ENCODE measurements around the gene PPIL4.
"Not testable (repeated sequence)": the region's sequence is repeated elsewhere in the genome, so short reads cannot be mapped to it uniquely, and the experiment has no call there.

PPIL4 gene

DNA sequence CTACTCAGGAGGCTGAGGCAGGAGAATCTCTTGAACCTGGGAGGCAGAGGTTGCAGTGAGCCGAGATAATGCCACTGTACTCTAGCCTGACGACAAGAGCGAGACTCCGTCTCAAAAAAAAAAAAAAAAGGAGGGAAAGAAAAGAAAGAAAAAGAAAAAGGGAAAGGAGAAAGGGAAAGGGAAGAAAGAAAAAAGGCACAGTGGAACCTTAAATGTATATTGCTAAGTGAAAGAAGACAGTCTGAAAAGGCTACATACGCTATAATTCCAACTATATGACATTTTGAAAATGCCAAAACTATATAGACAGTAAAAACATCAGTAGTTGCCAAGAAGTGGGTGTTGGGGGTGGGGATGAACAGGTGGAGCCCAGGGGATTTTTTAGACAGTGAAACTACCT lies 16.2 kb downstream of the PPIL4 start:
- DNase-seq, result no peak

GRCh38 chr6:149515494-149515893 lies 30.3 kb downstream of the PPIL4 start:
- DNase-seq, result no peak

DNA sequence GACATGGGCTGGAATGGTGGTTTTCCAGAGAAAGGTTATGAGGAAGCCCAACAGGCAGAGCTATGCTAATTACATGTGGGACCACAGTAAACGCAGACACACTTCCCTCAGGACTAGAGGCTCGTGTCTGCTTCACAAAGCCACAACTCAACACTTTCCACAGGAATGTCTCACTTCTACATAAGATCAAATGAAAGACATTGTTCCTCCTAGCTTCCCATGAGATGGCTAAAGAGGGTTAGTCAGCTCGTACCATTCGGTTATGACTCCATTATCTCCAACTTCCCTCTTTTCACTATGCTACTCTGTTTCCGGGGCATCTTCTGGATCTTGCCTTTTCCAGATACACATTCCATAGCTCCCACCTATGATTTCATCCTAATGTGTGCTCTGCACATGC lies 31.9 kb downstream of the PPIL4 start:
- no peak for DNase-seq

GRCh38 chr6:149510793-149511512 lies 34.9 kb downstream of the PPIL4 start:
- no peak for DNase-seq

GRCh38 chr6:149508485-149508884 lies 37.4 kb downstream of the PPIL4 start:
- no peak for DNase-seq

DNA sequence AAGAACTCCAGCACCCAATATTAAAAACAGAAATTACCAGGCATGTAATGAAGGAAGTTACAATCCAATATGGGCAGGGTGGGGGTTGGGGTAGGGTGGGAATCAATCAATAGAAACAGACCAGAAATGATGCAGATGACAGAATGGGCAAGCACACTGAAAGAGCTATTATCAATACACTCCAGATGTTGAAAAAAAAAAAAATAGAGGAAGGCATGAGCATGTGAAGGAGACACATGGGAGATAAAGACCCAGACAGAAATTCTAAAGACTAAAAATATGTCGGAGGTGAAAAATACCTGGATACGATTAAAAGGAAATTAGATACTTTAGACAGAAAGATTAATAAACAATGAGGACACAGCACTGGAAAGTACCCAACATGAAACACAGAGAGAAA lies 42.0 kb downstream of the PPIL4 start:
- DNase-seq, result no peak

GRCh38 chr6:149503276-149503675 lies 42.6 kb downstream of the PPIL4 start:
- DNase-seq, result no peak

DNA sequence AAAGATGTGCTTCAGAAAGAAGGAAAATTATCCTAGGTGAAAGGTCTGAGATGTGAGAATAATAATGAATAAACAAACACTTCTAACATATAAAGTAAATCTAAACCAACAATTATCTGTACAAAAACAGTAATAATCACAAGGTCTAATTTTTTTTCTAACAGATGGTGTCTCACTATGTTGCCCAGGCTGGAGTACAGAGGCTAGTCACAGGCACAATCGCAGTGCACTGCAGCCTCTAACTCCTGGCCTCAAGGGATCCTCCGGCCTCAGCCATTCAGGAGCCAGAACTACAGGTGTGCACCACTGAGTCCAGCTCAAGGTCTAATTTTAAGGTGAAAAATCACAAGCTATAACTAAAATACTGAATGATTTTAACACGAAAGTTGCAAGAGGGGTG lies 44.1 kb downstream of the PPIL4 start:
- no peak for DNase-seq

DNA sequence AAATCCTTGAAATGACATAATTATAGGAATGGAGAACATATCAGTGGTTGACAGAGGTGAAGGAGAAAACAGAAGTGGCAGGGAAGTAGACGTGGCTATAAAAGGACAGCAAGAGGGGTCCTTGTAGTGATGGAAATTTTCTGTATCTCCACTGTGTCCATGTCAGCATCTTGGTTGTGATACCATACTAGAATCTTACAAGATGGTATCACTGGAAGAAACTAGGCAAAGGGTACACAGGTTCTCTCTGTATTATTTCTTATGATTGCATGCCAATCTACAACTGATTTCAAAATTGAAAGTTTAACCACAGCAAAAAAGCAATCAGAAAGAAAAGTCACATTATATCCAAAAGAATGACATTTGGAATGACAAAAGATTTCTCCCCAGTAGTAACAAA lies 44.6 kb downstream of the PPIL4 start:
- no peak for DNase-seq

DNA sequence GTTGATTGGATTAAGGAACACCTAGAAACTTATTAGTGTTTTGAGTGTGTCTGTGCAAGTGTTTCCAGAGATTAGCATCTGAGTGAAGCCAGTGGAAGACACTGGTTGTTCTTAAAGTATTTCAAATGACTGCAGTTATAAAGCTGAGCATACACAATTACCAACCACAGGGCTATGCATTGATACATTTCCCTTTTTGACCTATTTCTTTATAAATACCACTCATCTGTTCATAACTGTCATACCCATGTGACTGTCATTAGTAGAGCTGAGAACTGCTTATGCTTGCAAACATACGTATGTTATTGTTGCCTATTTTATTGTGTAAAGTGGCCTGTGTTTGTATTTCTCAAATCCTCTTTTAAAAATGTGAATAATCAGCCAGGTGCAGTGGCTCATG lies 45.7 kb downstream of the PPIL4 start:
- no peak for DNase-seq

DNA sequence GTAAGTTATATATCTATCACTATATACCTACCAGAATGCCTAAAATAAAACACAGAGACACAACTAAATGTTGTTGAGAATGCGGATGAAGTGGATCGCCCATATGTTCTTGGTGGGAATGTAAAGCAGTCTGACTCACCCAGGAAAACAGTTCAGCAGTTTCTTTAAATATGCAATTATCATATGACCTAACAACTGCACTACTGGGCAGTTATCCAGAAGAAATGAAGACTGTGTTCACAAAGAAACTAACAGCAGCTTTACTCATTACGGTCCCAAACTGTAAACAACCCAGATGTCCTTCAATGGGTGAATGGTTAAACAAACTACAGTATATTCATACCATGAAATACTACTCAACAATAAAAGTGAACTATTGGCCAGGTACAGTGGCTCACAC lies 46.8 kb downstream of the PPIL4 start:
- DNase-seq, result no peak

- no peak for DNase-seq
These were observed 48.5 kb downstream of the PPIL4 start for GRCh38 chr6:149497365-149497764.

DNA sequence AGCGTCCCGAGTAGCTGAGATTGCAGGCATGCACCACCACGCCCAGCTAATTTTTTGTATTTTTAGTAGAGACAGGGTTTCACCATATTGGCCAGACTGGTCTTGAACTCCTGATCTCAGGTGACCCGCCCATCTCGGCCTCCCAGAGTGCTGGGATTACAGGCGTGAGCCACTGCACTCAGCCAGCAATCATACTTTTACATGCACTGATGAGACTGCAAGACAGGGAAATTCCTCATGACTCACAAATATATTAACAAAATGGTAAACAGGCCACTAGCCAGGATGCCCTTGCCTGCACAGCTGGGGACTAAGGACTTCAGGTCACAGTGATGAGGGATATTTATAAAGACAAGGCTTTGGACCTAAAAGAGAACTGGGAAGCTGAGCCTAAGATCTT lies 49.2 kb downstream of the PPIL4 start:
- not testable (repeated sequence) for DNase-seq

GRCh38 chr6:149495349-149496016 lies 50.4 kb downstream of the PPIL4 start:
- not testable (repeated sequence) for DNase-seq

DNA sequence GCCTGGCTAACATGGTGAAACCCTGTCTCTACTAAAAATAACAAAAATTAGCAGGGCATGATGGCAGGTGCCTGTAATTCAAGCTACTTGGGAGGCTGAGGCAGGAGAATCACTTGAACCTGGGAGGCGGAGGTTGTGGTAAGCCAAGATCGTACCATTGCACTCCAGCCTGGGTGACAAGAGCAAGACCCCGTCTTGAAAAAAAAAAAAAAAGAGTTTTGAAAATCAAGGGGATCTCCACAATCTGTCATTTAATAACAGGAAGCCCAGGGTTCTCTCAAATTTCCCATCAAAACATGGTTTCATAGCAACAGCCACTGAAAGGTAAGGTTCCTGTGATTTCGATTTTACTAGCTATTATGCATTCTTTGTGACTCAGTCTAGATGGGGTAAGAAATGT lies 51.0 kb downstream of the PPIL4 start:
- not testable (repeated sequence) for DNase-seq

DNA sequence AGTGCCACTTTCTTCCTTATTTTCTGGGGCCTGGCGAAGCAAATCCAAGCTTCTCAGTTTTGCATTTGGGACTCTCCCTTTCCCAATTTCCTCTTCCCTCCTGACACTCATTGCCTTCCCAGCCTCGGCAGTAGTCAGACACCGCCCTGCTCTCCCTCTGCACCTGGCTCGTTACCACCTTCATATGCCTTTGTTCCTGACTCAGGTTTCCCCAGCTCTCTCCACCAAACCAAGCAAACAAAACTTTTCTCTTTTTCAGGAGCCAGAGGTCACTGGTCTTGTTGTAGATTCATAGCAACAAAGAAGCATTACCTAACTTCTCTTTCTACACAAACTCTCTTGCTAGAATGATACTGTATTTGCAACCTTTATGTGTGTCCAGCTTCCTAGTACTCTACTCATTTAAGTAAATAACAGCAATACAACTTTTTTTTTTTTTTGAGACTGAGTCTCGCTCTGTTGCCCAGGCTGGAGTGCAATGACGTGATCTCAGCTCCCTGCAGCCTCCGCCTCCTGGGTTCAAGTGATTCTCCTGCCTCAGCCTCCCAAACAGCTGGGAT lies 52.0 kb downstream of the PPIL4 start:
- no peak for DNase-seq

- no peak for DNase-seq
These were observed 53.0 kb downstream of the PPIL4 start for GRCh38 chr6:149492798-149493343.

DNA sequence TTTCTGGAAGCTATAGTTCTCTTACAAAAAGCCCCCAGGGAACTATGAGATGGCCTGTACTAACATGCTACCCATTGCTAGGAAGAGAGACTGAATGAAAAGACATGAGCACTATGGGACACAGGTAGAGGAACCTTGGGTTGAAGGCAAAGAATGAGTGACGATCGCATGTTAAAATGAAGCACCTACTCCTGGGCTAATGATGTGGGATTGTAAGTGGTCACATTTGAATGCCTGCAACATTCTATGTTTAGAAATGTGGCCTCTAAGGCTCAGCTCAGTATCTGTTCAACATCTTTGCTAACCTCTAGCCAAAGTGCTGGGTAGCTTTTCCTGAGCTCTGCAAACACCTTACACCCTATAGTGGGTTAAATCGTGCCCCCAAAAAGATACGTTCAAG lies 55.9 kb downstream of the PPIL4 start:
- DNase-seq, result no peak

DNA sequence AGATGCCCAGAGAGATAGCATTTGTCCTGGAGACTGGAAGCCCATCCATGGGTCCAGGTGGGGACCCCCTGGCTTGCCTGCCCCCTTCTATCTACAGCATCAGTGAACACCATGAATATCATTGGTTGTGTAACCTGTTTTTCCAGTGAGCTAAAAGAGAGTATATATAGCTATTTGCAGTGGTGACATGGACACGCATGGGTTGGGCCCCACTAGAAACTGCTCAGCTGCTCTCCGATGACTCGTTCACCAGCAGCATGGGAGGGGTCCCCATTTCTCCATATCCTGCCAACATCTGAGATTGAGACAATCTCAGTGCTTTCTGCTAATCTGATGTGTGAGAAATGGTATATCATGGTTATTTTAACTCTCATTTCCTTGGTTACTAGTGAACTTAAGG lies 57.0 kb downstream of the PPIL4 start:
- DNase-seq, result no peak

GRCh38 chr6:149487316-149487715 lies 58.5 kb downstream of the PPIL4 start:
- DNase-seq, result no peak

DNA sequence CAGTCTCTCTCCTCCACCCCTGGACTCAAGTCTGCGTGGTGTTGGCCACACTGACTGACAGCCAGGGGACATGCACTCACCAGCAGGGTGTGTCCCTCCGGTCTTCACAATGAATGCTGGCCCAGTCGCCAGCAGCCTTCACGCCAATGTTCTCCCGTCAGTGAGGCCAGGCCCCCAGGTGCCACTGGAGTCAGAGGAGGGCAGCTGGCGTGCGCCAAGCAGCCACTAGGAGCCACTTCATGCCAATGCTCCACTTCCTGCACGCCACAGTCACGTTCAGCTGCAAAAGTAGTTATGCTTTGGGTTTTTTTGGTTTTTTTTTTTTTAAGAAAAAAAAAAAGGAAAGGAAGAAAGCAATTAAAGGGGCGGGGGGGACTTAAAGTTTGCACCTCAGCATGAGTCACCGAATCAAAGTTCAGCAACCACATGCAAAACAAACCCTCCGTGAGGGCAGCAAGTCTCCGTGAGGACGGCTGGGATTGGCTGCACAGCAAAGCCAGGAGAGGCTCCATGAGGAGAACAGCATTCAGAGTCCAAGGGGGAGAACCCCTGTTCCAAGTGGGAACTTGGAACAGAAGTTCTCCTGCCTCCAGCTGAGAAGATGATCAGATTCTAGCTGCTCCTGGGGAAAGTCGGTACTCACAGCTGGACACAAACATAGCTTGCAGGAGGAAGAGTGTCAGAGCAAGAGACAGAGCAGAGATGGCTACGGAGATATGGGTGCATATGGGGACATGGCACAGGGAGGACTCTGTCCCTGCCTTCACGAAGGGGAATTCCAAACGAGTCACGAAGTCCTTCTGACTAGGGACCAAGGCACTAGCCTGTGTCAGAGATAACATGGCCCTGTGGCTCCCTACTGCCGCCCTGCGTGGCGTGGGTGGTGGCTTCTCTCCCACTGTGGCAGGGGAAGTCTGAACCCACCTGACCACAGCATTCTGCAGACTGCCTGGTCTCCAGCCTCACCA lies 60.8 kb downstream of the PPIL4 start, which contains the start of gene ZC3H12D:
TSS of gene ZC3H12D (minus strand) at position 282 of the 968 bp plus-strand sequence. CDS start 10,471 bp downstream, outside the sequence.
- peak; percentile 43 for DNase-seq

- no peak for DNase-seq
These were observed 61.8 kb downstream of the PPIL4 start for GRCh38 chr6:149483849-149484655.
